A549 (cell line): ENCODE measurements around the gene MOB1B. TPM values are rescaled to one million over a fixed set of nuclear protein-coding genes. Genes with fewer than 3 reads are reported as not detected.
"Not testable (repeated sequence)": the region's sequence is repeated elsewhere in the genome, so short reads cannot be mapped to it uniquely, and the experiment has no call there.

Experiments used
- ATAC-seq, 2 experiments: fragments of 200-7000 bp in 1 of 2; fragments of >200 bp in 1 of 2; cut with Nextera tagmentation in 1 of 2; cut with Tn5 transposase in 1 of 2; 3 replicates each; pipeline versions ENCODE4 v1.8.0 to v1.9.1; 2018 to 2020; ENCODE audit warnings: mild to moderate bottlenecking in 1 of 2, moderate library complexity in 1 of 2
- CTCF ChIA-PET: fragments of 300-600 bp; sonication (Branson Sonifier 250); formaldehyde crosslinking; extraction: SDS; loops from one replicate; lab custom pipeline; 2021; ENCODE audit warnings: antibody characterized with exemption, inconsistent platforms; lab: Yijun Ruan, JAX
- POLR2A ChIA-PET: fragments of 350-600 bp; formaldehyde crosslinking; extraction: SDS; loops from one replicate; lab custom pipeline; 2021; ENCODE audit warnings: antibody characterized with exemption, inconsistent platforms; lab: Yijun Ruan, JAX
- DNase-seq, 2 experiments: peaks; one replicate each; pipeline versions ENCODE4 v3.0.0 to v3.0.0-alpha.2; 2011 to 2016; ENCODE audit warnings: low read depth in 1 of 2, low spot score in 1 of 2
- FAIRE-seq: peaks from 2 replicates; lab custom pipeline; 2011; peaks lifted over from hg19 to GRCh38; lab: Jason Lieb, UNC
- H3K27ac ChIP-seq, 2 experiments: fragments of >200 bp; sonication (Bioruptor Twin); formaldehyde crosslinking; 3 replicates each; pipeline ENCODE4 v1.5.1; 2016 to 2017
- H3K4me1 ChIP-seq: fragments of >200 bp; sonication (Bioruptor Twin); formaldehyde crosslinking; 3 replicates; pipeline ENCODE4 v1.6.1; 2016
- H3K4me2 ChIP-seq: fragments of >200 bp; sonication (Bioruptor Twin); formaldehyde crosslinking; 3 replicates; pipeline ENCODE4 v1.6.1; 2016
- H3K4me3 ChIP-seq: fragments of >200 bp; sonication (Bioruptor Twin); formaldehyde crosslinking; 3 replicates; pipeline ENCODE4 v1.5.1; 2016
- H3K9me3 ChIP-seq: fragments of >200 bp; sonication (Bioruptor Twin); formaldehyde crosslinking; 3 replicates; pipeline ENCODE4 v1.6.1; 2016
- CEBPB ChIP-seq, 2 experiments: fragments of >200 bp in 1 of 2; sonication (Bioruptor Twin) in 1 of 2; formaldehyde crosslinking in 1 of 2; IDR thresholded peaks; 2 replicates each; pipeline ENCODE4 v1.6.1; 2012 to 2016
- CHD4 ChIP-seq: fragments of 200-600 bp; sonication (generic); IDR thresholded peaks from 2 replicates; pipeline ENCODE4 v1.6.1; 2016; ENCODE audit warnings: antibody characterized with exemption, mild to moderate bottlenecking, borderline replicate concordance
- CTCF ChIP-seq: fragments of >200 bp; sonication (Bioruptor Twin); formaldehyde crosslinking; IDR thresholded peaks from 3 replicates; pipeline ENCODE4 v1.5.1; 2016
- EHF ChIP-seq: fragments of 250-450 bp; sonication (Bioruptor Pico); IDR thresholded peaks from 2 replicates; pipeline ENCODE4 v1.5.0; 2020; ENCODE audit warnings: mild to moderate bottlenecking
- FOSB ChIP-seq: fragments of 250-450 bp; sonication (Bioruptor Pico); IDR thresholded peaks from 2 replicates; pipeline ENCODE4 v1.5.0; 2020; ENCODE audit warnings: mild to moderate bottlenecking, moderate library complexity
- HEYL ChIP-seq: fragments of 250-450 bp; sonication (Bioruptor Pico); IDR thresholded peaks from 2 replicates; pipeline ENCODE4 v1.8.0; 2021; ENCODE audit warnings: mild to moderate bottlenecking, moderate library complexity
- KDM1A ChIP-seq: fragments of 200-600 bp; sonication (generic); IDR thresholded peaks from 2 replicates; pipeline ENCODE4 v1.6.1; 2016; ENCODE audit warnings: low read depth, mild to moderate bottlenecking
- MAFK ChIP-seq: fragments of 450-650 bp; IDR thresholded peaks from 2 replicates; pipeline ENCODE4 v1.6.1; 2014; ENCODE audit not compliant: partially characterized antibody
- MYC ChIP-seq: IDR thresholded peaks from 2 replicates; pipeline ENCODE4 v1.6.1; 2012; ENCODE audit warnings: mild to moderate bottlenecking, inconsistent platforms, low read length, improper control_type of control experiment, borderline replicate concordance
- PBX3 ChIP-seq: IDR thresholded peaks from 2 replicates; pipeline ENCODE4 v1.6.1; 2012
- PHF8 ChIP-seq: fragments of 200-600 bp; sonication (generic); IDR thresholded peaks from 2 replicates; pipeline ENCODE4 v1.6.1; 2016; ENCODE audit warnings: low read depth, mild to moderate bottlenecking, antibody characterized with exemption, moderate library complexity, borderline replicate concordance
- RAD21 ChIP-seq, 2 experiments: fragments of >200 bp in 1 of 2; sonication (Bioruptor Twin) in 1 of 2; formaldehyde crosslinking in 1 of 2; IDR thresholded peaks in 1 of 2; conservative IDR thresholded peaks in 1 of 2; 2 replicates in 1 of 2; 3 replicates in 1 of 2; pipeline ENCODE4 v1.6.1; 2012 to 2018; ENCODE audit warnings: inconsistent platforms in 1 of 2
- RARB ChIP-seq: fragments of 250-450 bp; sonication (Bioruptor Pico); IDR thresholded peaks from 2 replicates; pipeline ENCODE4 v1.8.0; 2021; ENCODE audit warnings: mild to moderate bottlenecking, moderate library complexity
- SMC3 ChIP-seq: fragments of >200 bp; sonication (Bioruptor Twin); formaldehyde crosslinking; IDR thresholded peaks from 3 replicates; pipeline ENCODE4 v1.6.1; 2018; ENCODE audit warnings: inconsistent platforms
- TFCP2L1 ChIP-seq: fragments of 250-450 bp; sonication (Bioruptor Pico); IDR thresholded peaks from 2 replicates; pipeline ENCODE4 v1.5.0; 2021; ENCODE audit warnings: mild to moderate bottlenecking
- WGBS: methylation state at CpG from one replicate; pipeline ENCODE4 v1.1.6; 2017; ENCODE audit errors: missing lambda C conversion rate; 5-methylcytosine and 5-hydroxymethylcytosine counted together
- polyA plus RNA-seq, 4 experiments: library from polyadenylated mRNA; depleted of rRNA in 3 of 4; stranded (reverse); fragments of >200 nt; fragmentation: RNase III in 1 of 4; extraction: RNeasy Plus Mini Kit Qiagen cat#74134 plus additional on column Dnase treatment in 1 of 4; gene quantifications; 2 replicates in 3 of 4; 3 replicates in 1 of 4; pipeline ENCODE4 v1.2.3, GENCODE V29; 2011 to 2017

Gene MOB1B
- polyA plus RNA-seq, 2 of the 4 experiments (the other 2 are of a cell fraction), result 6.7 to 9.5 TPM

GRCh38 chr4:71009890-71010588, 107.9 kb downstream of the MOB1B start:
- DNase-seq (peak; percentile 26), ATAC-seq (peak; percentile 54 to 73; a peak in 3 of 6 replicates), FAIRE-seq (no peak)
- TF ChIP-seq PHF8 (no peak), MAFK (peak; percentile 35), CHD4 (no peak), SMC3 (peak; percentile 39; the same call in 1 of the 3 replicates), RARB (no peak), FOSB (CRISPR knock-in tag) (no peak), PBX3 (no peak), CTCF (peak; percentile 59), CEBPB (IDR thresholded peaks at IDR 0.05) (no peak), HEYL (CRISPR knock-in tag) (no peak), RAD21 (conservative IDR thresholded peaks at IDR 0.05 in 1 of 2, IDR thresholded peaks at IDR 0.05 in 1 of 2) (peak; percentile 25 to 39; a peak in 3 of 5 replicates), KDM1A (no peak)
- H3K27ac ChIP-seq, result no peak overlapping the region
- CTCF ChIA-PET, result interaction anchor here (0.6 to 2.6 kb wide), 9 partner anchors 8 to 443 kb away, joined by 3 to 14 read pairs (median 3); partner anchors contain the start of gene DCK
- H3K4me3 ChIP-seq, result no peak overlapping the region
- H3K4me1 ChIP-seq, result peaks cover 8% of the 10 kb centered on the region; the same call in 2 of the 3 replicates
- POLR2A ChIA-PET, result interaction anchor here (0.5 to 1.3 kb wide), 3 partner anchors 8 to 71 kb away, joined by 3 to 8 read pairs (median 3); partner anchors contain the start of gene DCK
- WGBS, result 1% methylated on average over 3 of the region's 3 CpGs
- no peaks in the 10 kb centered on the region for H3K9me3 ChIP-seq
- H3K4me2 ChIP-seq, result peak overlapping the region; percentile 19; the same call in 1 of the 3 replicates

- Histone ChIP-seq H3K4me2 (no peak overlapping the region), H3K27ac (no peak overlapping the region), H3K4me3 (no peak overlapping the region), H3K4me1 (peaks cover 8% of the 10 kb centered on the region; the same call in 2 of the 3 replicates), H3K9me3 (no peaks in the 10 kb centered on the region)
- ATAC-seq (no peak), DNase-seq (no peak), FAIRE-seq (no peak)
- CTCF ChIA-PET, result interaction anchor here (1.2 kb wide), 1 partner anchor 56 kb away, joined by 3 read pairs; no protein-coding TSS in a partner anchor
- WGBS, result 97% methylated on average over 4 of the region's 4 CpGs
- POLR2A ChIA-PET, result no interaction called here
- no peak for TF ChIP-seq MYC
- no peak for TF ChIP-seq PHF8
- no peak for TF ChIP-seq HEYL (CRISPR knock-in tag)
Observed at GRCh38 chr4:71011451-71011850, 109.3 kb downstream of the MOB1B start.

GRCh38 chr4:71017391-71017790, 115.2 kb downstream of the MOB1B start:
- POLR2A ChIA-PET, H3K9me3 ChIP-seq, H3K4me1 ChIP-seq, ATAC-seq, H3K4me2 ChIP-seq, H3K4me3 ChIP-seq, FAIRE-seq, DNase-seq, H3K27ac ChIP-seq: not testable (repeated sequence)
- CTCF ChIA-PET, result interaction anchor here (3.2 kb wide), 1 partner anchor 8 kb away, joined by 14 read pairs; no protein-coding TSS in a partner anchor
- 92% methylated on average over 2 of the region's 2 CpGs for WGBS

GRCh38 chr4:71020611-71021010, 118.4 kb downstream of the MOB1B start:
- WGBS, result 85% methylated on average over 1 of the region's 1 CpG
- FAIRE-seq, result no peak

More at GRCh38 chr4:71020611-71021010, 118.4 kb downstream of the MOB1B start:
- H3K4me3 ChIP-seq, result no peak overlapping the region
- ChIA-PET POLR2A (no interaction called here), CTCF (interaction anchor here (3.2 kb wide), 1 partner anchor 11 kb away, joined by 14 read pairs; no protein-coding TSS in a partner anchor)
- peaks cover 7% of the 10 kb centered on the region for H3K4me1 ChIP-seq
- H3K9me3 ChIP-seq, result no peaks in the 10 kb centered on the region
- ATAC-seq (no peak), DNase-seq (no peak)
- no peak overlapping the region for H3K4me2 ChIP-seq
- no peak for TF ChIP-seq MYC
- TF ChIP-seq TFCP2L1 (CRISPR knock-in tag), result no peak
- TF ChIP-seq EHF (CRISPR knock-in tag), result no peak
- no peak overlapping the region for H3K27ac ChIP-seq
